GM12874 (cell line): ENCODE data around the gene TJP1.

Source experiments
- TF ChIP-seq, protein P1 (sequence below): IDR thresholded peaks from 2 replicates; pipeline ENCODE4 v1.5.1; 2011; ENCODE audit warnings: low read depth, mild to moderate bottlenecking, control low read depth, low read length, moderate library complexity; ENCODE audit not compliant: insufficient read depth

Gene TJP1

GRCh38 chr15:29687939-29688505, 134.2 kb downstream of the TJP1 start:
- TF ChIP-seq, protein P1, sequence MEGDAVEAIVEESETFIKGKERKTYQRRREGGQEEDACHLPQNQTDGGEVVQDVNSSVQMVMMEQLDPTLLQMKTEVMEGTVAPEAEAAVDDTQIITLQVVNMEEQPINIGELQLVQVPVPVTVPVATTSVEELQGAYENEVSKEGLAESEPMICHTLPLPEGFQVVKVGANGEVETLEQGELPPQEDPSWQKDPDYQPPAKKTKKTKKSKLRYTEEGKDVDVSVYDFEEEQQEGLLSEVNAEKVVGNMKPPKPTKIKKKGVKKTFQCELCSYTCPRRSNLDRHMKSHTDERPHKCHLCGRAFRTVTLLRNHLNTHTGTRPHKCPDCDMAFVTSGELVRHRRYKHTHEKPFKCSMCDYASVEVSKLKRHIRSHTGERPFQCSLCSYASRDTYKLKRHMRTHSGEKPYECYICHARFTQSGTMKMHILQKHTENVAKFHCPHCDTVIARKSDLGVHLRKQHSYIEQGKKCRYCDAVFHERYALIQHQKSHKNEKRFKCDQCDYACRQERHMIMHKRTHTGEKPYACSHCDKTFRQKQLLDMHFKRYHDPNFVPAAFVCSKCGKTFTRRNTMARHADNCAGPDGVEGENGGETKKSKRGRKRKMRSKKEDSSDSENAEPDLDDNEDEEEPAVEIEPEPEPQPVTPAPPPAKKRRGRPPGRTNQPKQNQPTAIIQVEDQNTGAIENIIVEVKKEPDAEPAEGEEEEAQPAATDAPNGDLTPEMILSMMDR = no peak

GRCh38 chr15:29687204-29687815, 135.0 kb downstream of the TJP1 start:
- TF ChIP-seq, protein P1 = no peak

- TF ChIP-seq, protein P1 = no peak
Observed at GRCh38 chr15:29686445-29687203, 135.6 kb downstream of the TJP1 start.

DNA sequence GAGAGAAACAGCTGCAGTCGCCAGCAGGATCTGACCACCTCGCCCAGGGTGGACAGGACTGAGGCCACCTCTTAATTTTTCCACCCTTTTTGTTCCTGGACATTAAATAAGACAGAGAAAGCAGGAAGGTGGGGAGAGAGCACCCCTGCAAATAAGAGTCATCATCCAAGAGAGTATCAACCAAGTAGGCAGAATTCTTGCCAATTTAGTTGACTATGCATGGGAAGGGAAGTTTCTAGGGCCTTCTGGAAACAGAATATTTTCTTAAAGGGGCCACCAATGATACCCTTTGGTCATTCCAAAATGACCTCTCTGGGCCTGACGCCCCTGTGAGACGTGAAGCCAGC, 136.2 kb downstream of the TJP1 start:
- TF ChIP-seq, protein P1 = no peak

- TF ChIP-seq, protein P1 = no peak
Observed at GRCh38 chr15:29685156-29686078, 136.9 kb downstream of the TJP1 start.

- TF ChIP-seq, protein P1 = no peak
Observed at GRCh38 chr15:29682781-29683180, 139.5 kb downstream of the TJP1 start.

DNA sequence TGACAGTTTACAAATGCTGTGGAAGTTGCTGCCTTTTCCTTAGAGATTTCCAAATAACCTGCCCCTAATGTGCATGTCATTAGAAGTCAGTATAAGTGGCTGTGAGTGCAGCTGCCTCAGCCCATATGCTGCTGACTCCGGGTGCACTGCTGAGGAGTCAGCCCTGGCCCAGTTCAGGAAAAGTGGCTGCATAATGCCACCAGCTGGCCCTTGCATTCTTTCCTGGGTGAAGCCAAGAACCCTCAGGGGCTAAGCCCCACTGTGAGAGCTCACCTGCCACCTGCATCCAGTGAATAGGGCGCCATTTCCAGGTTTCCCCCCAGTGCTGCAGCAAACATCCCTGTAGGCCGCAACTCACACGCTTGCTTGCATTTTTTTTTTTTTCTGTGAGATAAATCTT, 139.9 kb downstream of the TJP1 start:
- TF ChIP-seq, protein P1 = no peak
